Liver (tissue), 3 donors: ENCODE measurements around the gene MED22.

ENCODE experiments used
- EGR1 ChIP-seq, 2 donors: IDR thresholded peaks; 2 replicates each; pipeline ENCODE4 v1.6.1; 2016 to 2018; ENCODE audit warnings: antibody characterized with exemption in 2 of 2, low read depth in 2 of 2
- FOXA1 ChIP-seq: IDR thresholded peaks from 2 replicates; pipeline ENCODE4 v1.6.1; 2016; ENCODE audit warnings: antibody characterized with exemption
- GABPA ChIP-seq, 2 donors: IDR thresholded peaks in 1 of 2; conservative IDR thresholded peaks in 1 of 2; 2 replicates each; pipeline ENCODE4 v1.6.1; 2016; ENCODE audit warnings: antibody characterized with exemption in 2 of 2, mild to moderate bottlenecking in 1 of 2, moderate library complexity in 1 of 2
- JUND ChIP-seq, 2 donors: IDR thresholded peaks; 2 replicates each; pipeline ENCODE4 v1.6.1; 2016; ENCODE audit warnings: antibody characterized with exemption in 2 of 2
- MAX ChIP-seq: IDR thresholded peaks from 2 replicates; pipeline ENCODE4 v1.6.1; 2016; ENCODE audit warnings: antibody characterized with exemption
- NR2F2 ChIP-seq: IDR thresholded peaks from 2 replicates; pipeline ENCODE4 v1.6.1; 2016; ENCODE audit warnings: antibody characterized with exemption
- RAD21 ChIP-seq, 2 donors: IDR thresholded peaks; 2 replicates each; pipeline ENCODE4 v1.6.1; 2016; ENCODE audit warnings: antibody characterized with exemption in 2 of 2, mild to moderate bottlenecking in 2 of 2
- RXRA ChIP-seq, 2 donors: IDR thresholded peaks; 2 replicates each; pipeline ENCODE4 v1.6.1; 2017 to 2018; ENCODE audit warnings: antibody characterized with exemption in 2 of 2, mild to moderate bottlenecking in 1 of 2
- SP1 ChIP-seq: IDR thresholded peaks from 2 replicates; pipeline ENCODE4 v1.6.1; 2018; ENCODE audit warnings: antibody characterized with exemption, mild to moderate bottlenecking
- TAF1 ChIP-seq: conservative IDR thresholded peaks from 2 replicates; pipeline ENCODE4 v1.6.1; 2016; ENCODE audit warnings: antibody characterized with exemption, mild to moderate bottlenecking
- YY1 ChIP-seq: IDR thresholded peaks from 2 replicates; pipeline ENCODE4 v1.6.1; 2016; ENCODE audit warnings: antibody characterized with exemption, mild to moderate bottlenecking
- TF ChIP-seq, protein P1 (sequence below): fragments of 150-350 bp; IDR thresholded peaks from 2 replicates; pipeline ENCODE4 v1.5.1; 2017; ENCODE audit warnings: improper control_type of control experiment, low read depth, low read length; ENCODE audit not compliant: missing input control
- TF ChIP-seq, protein P2 (sequence below): IDR thresholded peaks from 2 replicates; pipeline ENCODE4 v1.6.1; 2016; ENCODE audit warnings: antibody characterized with exemption, mild to moderate bottlenecking
- donor health status: healthy.
- donor health status: healthy.

DNA sequence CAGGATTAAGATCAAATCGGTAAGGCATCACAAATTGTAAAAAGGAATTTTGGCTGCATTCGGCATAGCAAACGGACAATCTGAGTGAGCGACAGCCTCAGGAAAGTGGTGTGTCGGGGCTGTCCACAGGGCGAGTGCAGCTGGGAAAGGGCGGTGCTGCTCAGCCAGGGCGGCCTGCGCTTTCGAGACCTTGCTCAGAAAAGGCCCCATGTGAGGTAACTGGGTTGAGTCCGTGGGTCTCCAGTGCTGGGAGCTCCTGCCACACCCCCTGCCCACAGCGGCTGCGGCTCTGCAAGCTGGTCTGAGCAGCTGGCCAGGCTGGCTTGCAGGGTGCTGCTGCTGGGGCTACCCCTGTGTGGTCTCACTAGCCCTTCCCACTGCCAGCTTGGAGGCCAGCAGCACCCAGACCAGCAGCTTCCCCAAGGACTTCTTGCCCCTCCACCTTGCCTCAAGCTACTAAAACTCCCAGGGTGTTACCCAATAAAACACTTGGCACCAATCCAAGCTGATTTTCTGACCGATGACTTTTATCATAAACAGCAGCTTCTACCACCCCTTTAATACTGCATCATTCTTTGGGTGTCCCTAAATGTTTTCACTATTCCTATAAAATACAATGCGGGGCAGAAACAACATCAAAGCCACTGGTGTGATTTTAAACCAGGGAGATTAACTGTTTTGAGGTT lies 14.6 kb upstream of the MED22 start:
- TF ChIP-seq, protein P1, sequence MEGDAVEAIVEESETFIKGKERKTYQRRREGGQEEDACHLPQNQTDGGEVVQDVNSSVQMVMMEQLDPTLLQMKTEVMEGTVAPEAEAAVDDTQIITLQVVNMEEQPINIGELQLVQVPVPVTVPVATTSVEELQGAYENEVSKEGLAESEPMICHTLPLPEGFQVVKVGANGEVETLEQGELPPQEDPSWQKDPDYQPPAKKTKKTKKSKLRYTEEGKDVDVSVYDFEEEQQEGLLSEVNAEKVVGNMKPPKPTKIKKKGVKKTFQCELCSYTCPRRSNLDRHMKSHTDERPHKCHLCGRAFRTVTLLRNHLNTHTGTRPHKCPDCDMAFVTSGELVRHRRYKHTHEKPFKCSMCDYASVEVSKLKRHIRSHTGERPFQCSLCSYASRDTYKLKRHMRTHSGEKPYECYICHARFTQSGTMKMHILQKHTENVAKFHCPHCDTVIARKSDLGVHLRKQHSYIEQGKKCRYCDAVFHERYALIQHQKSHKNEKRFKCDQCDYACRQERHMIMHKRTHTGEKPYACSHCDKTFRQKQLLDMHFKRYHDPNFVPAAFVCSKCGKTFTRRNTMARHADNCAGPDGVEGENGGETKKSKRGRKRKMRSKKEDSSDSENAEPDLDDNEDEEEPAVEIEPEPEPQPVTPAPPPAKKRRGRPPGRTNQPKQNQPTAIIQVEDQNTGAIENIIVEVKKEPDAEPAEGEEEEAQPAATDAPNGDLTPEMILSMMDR: no peak
- TF ChIP-seq TAF1 (no peak), SP1 (no peak), MAX (no peak), YY1 (no peak), EGR1 (IDR thresholded peaks at IDR 0.05; ENCODE audit: low read depth in 2 of 2) (no peak), GABPA (IDR thresholded peaks at IDR 0.05 in 1 of 2, conservative IDR thresholded peaks at IDR 0.05 in 1 of 2) (no peak), NR2F2 (no peak), JUND (IDR thresholded peaks at IDR 0.05) (no peak), RXRA (IDR thresholded peaks at IDR 0.05) (no peak), RAD21 (IDR thresholded peaks at IDR 0.05) (no peak), FOXA1 (no peak)
- TF ChIP-seq, protein P2, sequence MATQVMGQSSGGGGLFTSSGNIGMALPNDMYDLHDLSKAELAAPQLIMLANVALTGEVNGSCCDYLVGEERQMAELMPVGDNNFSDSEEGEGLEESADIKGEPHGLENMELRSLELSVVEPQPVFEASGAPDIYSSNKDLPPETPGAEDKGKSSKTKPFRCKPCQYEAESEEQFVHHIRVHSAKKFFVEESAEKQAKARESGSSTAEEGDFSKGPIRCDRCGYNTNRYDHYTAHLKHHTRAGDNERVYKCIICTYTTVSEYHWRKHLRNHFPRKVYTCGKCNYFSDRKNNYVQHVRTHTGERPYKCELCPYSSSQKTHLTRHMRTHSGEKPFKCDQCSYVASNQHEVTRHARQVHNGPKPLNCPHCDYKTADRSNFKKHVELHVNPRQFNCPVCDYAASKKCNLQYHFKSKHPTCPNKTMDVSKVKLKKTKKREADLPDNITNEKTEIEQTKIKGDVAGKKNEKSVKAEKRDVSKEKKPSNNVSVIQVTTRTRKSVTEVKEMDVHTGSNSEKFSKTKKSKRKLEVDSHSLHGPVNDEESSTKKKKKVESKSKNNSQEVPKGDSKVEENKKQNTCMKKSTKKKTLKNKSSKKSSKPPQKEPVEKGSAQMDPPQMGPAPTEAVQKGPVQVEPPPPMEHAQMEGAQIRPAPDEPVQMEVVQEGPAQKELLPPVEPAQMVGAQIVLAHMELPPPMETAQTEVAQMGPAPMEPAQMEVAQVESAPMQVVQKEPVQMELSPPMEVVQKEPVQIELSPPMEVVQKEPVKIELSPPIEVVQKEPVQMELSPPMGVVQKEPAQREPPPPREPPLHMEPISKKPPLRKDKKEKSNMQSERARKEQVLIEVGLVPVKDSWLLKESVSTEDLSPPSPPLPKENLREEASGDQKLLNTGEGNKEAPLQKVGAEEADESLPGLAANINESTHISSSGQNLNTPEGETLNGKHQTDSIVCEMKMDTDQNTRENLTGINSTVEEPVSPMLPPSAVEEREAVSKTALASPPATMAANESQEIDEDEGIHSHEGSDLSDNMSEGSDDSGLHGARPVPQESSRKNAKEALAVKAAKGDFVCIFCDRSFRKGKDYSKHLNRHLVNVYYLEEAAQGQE: no peak
